ENCODE measurements around the gene DLAT. TPM values are rescaled to one million over a fixed set of nuclear protein-coding genes. Genes with fewer than 3 reads are reported as not detected.
"Not testable (repeated sequence)": the region's sequence is repeated elsewhere in the genome, so short reads cannot be mapped to it uniquely, and the experiment has no call there.

DLAT gene
- total RNA-seq, 1 donor = 36.6 TPM

DNA sequence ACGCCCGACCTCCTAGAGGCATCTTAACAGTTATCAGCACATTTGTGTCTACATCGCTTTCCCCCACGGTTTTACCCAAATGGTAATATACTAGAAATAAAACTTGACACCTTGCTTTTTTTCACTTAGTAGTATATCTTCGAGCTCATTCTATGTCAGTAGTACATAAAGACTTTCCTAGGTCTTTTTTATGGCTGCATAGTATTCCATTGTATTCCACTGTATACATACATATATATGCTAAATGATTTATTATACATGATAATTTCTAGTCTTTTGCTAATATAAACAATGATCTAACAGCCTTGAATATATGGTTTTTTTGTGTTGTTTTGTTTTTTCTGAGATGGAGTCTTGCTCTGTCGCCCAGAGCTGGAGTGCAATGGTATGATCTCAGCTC, 34.8 kb upstream of the DLAT start:
- Histone ChIP-seq H3K79me2 (ENCODE audit: insufficient read depth, low read length) (no peaks in the 10 kb centered on the region), H2AFZ (ENCODE audit: low read length) (no peak overlapping the region)
- TF ChIP-seq CTCF (IDR thresholded peaks at IDR 0.05; ENCODE audit: extremely low read depth, low read depth, low read length) = no peak

DNA sequence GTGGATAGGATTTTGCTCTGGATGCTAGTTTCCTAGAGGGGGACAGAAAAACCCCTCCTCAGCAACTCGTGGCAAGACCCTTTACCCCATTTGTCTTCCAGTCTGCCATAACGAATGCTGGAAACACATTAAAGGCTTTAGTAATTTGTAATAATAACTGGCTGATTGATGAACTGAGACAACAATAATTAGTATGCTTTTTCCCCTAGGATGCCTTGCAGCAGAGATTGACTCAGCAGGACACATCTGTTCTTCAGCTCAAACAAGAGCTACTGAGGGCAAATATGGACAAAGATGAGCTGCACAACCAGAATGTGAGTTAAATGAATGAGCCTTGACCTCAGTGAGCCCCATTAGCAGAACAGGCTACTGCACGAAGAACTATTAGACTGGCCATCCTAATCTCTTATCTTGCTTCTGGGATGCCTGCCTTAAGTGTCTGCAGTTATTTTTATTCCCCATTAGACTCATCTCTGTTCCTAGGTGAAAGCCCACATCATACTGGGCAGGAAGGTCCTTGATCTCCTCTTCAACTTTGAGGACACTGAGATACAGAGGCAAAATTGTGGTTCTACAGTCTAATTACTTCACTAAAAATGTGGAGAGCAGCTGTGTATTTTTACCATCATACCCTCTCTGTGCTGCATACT, 32.9 kb upstream of the DLAT start:
- DNase-seq (ENCODE audit: insufficient read length, low spot score, missing footprints) = no peak
- no peak for TF ChIP-seq CTCF (IDR thresholded peaks at IDR 0.05; ENCODE audit: extremely low read depth, low read depth, low read length)

More for the DNA sequence above, 34.8 kb upstream of the DLAT start:
- Histone ChIP-seq H3K4me1 (ENCODE audit: insufficient read depth, low read length) (no peaks in the 10 kb centered on the region), H3K4me2 (ENCODE audit: insufficient read depth, low read length) (no peak overlapping the region), H3K9me3 (ENCODE audit: low read depth, low read length) (no peaks in the 10 kb centered on the region), H4K20me1 (ENCODE audit: insufficient read depth, low read length) (no peaks in the 10 kb centered on the region), H3K27me3 (ENCODE audit: insufficient read depth, low read length) (no peaks in the 10 kb centered on the region), H3K27ac (ENCODE audit: low read depth, low read length) (no peak overlapping the region), H3K4me3 (ENCODE audit: insufficient read depth, low read length) (no peak overlapping the region), H3K36me3 (ENCODE audit: insufficient read depth, low read length) (peaks cover 40% of the 10 kb centered on the region)
- no peak for DNase-seq (ENCODE audit: insufficient read length, low spot score, missing footprints)

DNA sequence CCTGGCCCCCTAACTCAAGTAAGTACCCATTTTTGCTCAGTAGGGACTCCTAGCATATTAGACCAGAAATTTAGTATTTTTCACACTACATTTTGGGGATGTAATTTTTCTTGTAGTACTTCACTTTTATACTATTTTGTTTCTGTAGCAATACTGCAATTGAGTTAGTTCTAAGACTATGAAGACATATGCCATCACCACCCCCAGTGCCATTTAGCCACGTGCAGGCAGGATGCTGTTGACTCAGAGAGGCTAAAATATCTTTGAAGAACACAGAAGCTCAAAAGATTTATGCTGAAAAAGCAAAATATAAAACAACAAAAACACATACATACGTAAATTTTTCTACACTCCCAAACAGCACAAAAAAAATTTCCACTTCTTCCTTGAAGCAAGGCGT, 29.1 kb upstream of the DLAT start:
- H3K79me2 ChIP-seq (ENCODE audit: insufficient read depth, low read length) = no peaks in the 10 kb centered on the region
- peaks cover 48% of the 10 kb centered on the region for H3K36me3 ChIP-seq (ENCODE audit: insufficient read depth, low read length)
- peak; percentile 66 for DNase-seq (ENCODE audit: insufficient read length, low spot score, missing footprints)
- no peak overlapping the region for H3K27ac ChIP-seq (ENCODE audit: low read depth, low read length)
- H2AFZ ChIP-seq (ENCODE audit: low read length) = no peak overlapping the region
- H3K4me3 ChIP-seq (ENCODE audit: insufficient read depth, low read length) = no peak overlapping the region
- TF ChIP-seq CTCF (IDR thresholded peaks at IDR 0.05; ENCODE audit: extremely low read depth, low read depth, low read length) = no peak
- no peak overlapping the region for H3K4me2 ChIP-seq (ENCODE audit: insufficient read depth, low read length)
- no peaks in the 10 kb centered on the region for H4K20me1 ChIP-seq (ENCODE audit: insufficient read depth, low read length)
- H3K9me3 ChIP-seq (ENCODE audit: low read depth, low read length) = no peaks in the 10 kb centered on the region
- H3K27me3 ChIP-seq (ENCODE audit: insufficient read depth, low read length) = no peaks in the 10 kb centered on the region
- peaks cover 3% of the 10 kb centered on the region for H3K4me1 ChIP-seq (ENCODE audit: insufficient read depth, low read length)

More for the DNA sequence above, 32.9 kb upstream of the DLAT start:
- Histone ChIP-seq H3K27ac (ENCODE audit: low read depth, low read length) (no peak overlapping the region), H3K4me2 (ENCODE audit: insufficient read depth, low read length) (no peak overlapping the region), H3K4me3 (ENCODE audit: insufficient read depth, low read length) (no peak overlapping the region), H3K4me1 (ENCODE audit: insufficient read depth, low read length) (peaks cover 3% of the 10 kb centered on the region), H3K27me3 (ENCODE audit: insufficient read depth, low read length) (no peaks in the 10 kb centered on the region), H2AFZ (ENCODE audit: low read length) (no peak overlapping the region), H3K79me2 (ENCODE audit: insufficient read depth, low read length) (no peaks in the 10 kb centered on the region), H4K20me1 (ENCODE audit: insufficient read depth, low read length) (no peaks in the 10 kb centered on the region), H3K36me3 (ENCODE audit: insufficient read depth, low read length) (peaks cover 47% of the 10 kb centered on the region), H3K9me3 (ENCODE audit: low read depth, low read length) (no peaks in the 10 kb centered on the region)

GRCh38 chr11:111996669-111997068, 28.5 kb upstream of the DLAT start:
- not testable (repeated sequence) for H3K4me2 ChIP-seq (ENCODE audit: insufficient read depth, low read length); H2AFZ ChIP-seq (ENCODE audit: low read length); H3K4me3 ChIP-seq (ENCODE audit: insufficient read depth, low read length); H4K20me1 ChIP-seq (ENCODE audit: insufficient read depth, low read length); H3K27me3 ChIP-seq (ENCODE audit: insufficient read depth, low read length); DNase-seq (ENCODE audit: insufficient read length, low spot score, missing footprints); H3K9me3 ChIP-seq (ENCODE audit: low read depth, low read length); H3K4me1 ChIP-seq (ENCODE audit: insufficient read depth, low read length); H3K79me2 ChIP-seq (ENCODE audit: insufficient read depth, low read length); H3K27ac ChIP-seq (ENCODE audit: low read depth, low read length)
- TF ChIP-seq CTCF (IDR thresholded peaks at IDR 0.05; ENCODE audit: extremely low read depth, low read depth, low read length) = peak; percentile 60
- H3K36me3 ChIP-seq (ENCODE audit: insufficient read depth, low read length) = peaks cover 50% of the 10 kb centered on the region
